SK-N-SH (cell line): ENCODE data around the gene COL20A1. TPM values are rescaled to one million over a fixed set of nuclear protein-coding genes. Genes with fewer than 3 reads are reported as not detected.

Experiments
- CTCF ChIA-PET: fragments of 300-600, 350-600 bp; formaldehyde crosslinking; extraction: SDS; loops from one replicate; lab custom pipeline; 2021; lab: Yijun Ruan, JAX
- POLR2A ChIA-PET: fragments of 350-600 bp; sonication (Branson Sonifier 250); formaldehyde crosslinking; extraction: SDS; loops from one replicate; lab custom pipeline; 2020; ENCODE audit warnings: antibody characterized with exemption, inconsistent platforms; lab: Yijun Ruan, JAX
- DNase-seq: peaks from one replicate; pipeline ENCODE4 v3.0.0; 2012
- H2AFZ ChIP-seq: fragments of 200-600 bp; sonication (generic); 2 replicates; pipeline ENCODE4 v1.8.1; 2016; ENCODE audit warnings: antibody characterized with exemption, mild to moderate bottlenecking, low read depth
- H3F3A ChIP-seq: fragments of 200-600 bp; sonication (generic); replicated peaks from 2 replicates; pipeline ENCODE3; 2016; ENCODE audit warnings: antibody characterized with exemption, mild to moderate bottlenecking; ENCODE audit not compliant: insufficient read depth
- H3K27ac ChIP-seq, 2 experiments: fragments of 200-500 bp in 1 of 2; fragments of 200-600 bp in 1 of 2; sonication (Bioruptor generic) in 1 of 2; sonication (generic), shearing (Covaris generic) in 1 of 2; 2 replicates each; pipeline versions ENCODE4 v1.5.1 to v1.6.1; 2014 to 2016; ENCODE audit warnings: low read depth in 2 of 2, inconsistent platforms in 1 of 2, low read length in 1 of 2, mild to moderate bottlenecking in 1 of 2, mixed read lengths in 1 of 2
- H3K27me3 ChIP-seq: fragments of 200-600 bp; sonication (generic), shearing (Covaris generic); 2 replicates; pipeline ENCODE4 v1.6.1; 2016; ENCODE audit warnings: mixed run types; ENCODE audit not compliant: insufficient read depth
- H3K36me3 ChIP-seq, 2 experiments: fragments of 200-500 bp in 1 of 2; fragments of 200-600 bp in 1 of 2; sonication (Bioruptor generic) in 1 of 2; sonication (generic) in 1 of 2; replicated peaks in 1 of 2; 2 replicates each; pipeline versions ENCODE3 to v1.5.1; 2014 to 2016; ENCODE audit warnings: low read length in 1 of 2, mild to moderate bottlenecking in 1 of 2; ENCODE audit not compliant: insufficient read depth in 2 of 2, control insufficient read depth in 1 of 2
- H3K4me1 ChIP-seq, 2 experiments: fragments of 200-500 bp in 1 of 2; fragments of 200-600 bp in 1 of 2; sonication (Bioruptor generic) in 1 of 2; sonication (generic), shearing (Covaris generic) in 1 of 2; 2 replicates each; pipeline versions ENCODE4 v1.5.1 to v1.6.1; 2014 to 2016; ENCODE audit warnings: low read depth in 1 of 2, low read length in 1 of 2, mixed run types in 1 of 2; ENCODE audit not compliant: insufficient read depth in 2 of 2, control insufficient read depth in 1 of 2
- H3K4me2 ChIP-seq: fragments of 200-600 bp; sonication (generic), shearing (Covaris generic); 2 replicates; pipeline ENCODE4 v1.6.1; 2017; ENCODE audit warnings: mixed run types
- H3K4me3 ChIP-seq, 2 experiments: fragments of 200-500 bp in 1 of 2; fragments of 200-600 bp in 1 of 2; sonication (Bioruptor generic) in 1 of 2; sonication (generic), shearing (Covaris generic) in 1 of 2; 2 replicates each; pipeline versions ENCODE4 v1.5.1 to v1.8.1; 2014 to 2016; ENCODE audit warnings: low read depth in 2 of 2, inconsistent platforms in 1 of 2, low read length in 1 of 2, mild to moderate bottlenecking in 1 of 2, mixed read lengths in 1 of 2, moderate library complexity in 1 of 2
- H3K79me2 ChIP-seq: fragments of 200-600 bp; sonication (generic); 2 replicates; pipeline ENCODE4 v1.8.1; 2017; ENCODE audit warnings: mild to moderate bottlenecking; ENCODE audit not compliant: insufficient read depth
- H3K9ac ChIP-seq: fragments of 200-600 bp; sonication (generic); 2 replicates; pipeline ENCODE4 v1.6.1; 2017; ENCODE audit warnings: mixed run types
- H3K9me2 ChIP-seq: fragments of 200-600 bp; sonication (generic); 2 replicates; pipeline ENCODE4 v1.6.1; 2017; ENCODE audit warnings: mixed run types
- H3K9me3 ChIP-seq: fragments of 200-600 bp; sonication (generic); 2 replicates; pipeline ENCODE4 v1.6.1; 2017; ENCODE audit warnings: mixed run types, mild to moderate bottlenecking, moderate library complexity
- H4K20me1 ChIP-seq: fragments of 200-600 bp; sonication (generic); 2 replicates; pipeline ENCODE4 v1.6.1; 2017; ENCODE audit warnings: mild to moderate bottlenecking, mixed run types; ENCODE audit not compliant: insufficient read depth
- CTCF ChIP-seq: fragments of 200-600 bp; sonication (generic); IDR thresholded peaks from 2 replicates; pipeline ENCODE4 v1.6.1; 2017; ENCODE audit warnings: antibody characterized with exemption, mild to moderate bottlenecking, moderate library complexity
- EP300 ChIP-seq, 2 experiments: IDR thresholded peaks; 2 replicates each; pipeline versions ENCODE4 v1.4.0 to v1.6.1; 2012; ENCODE audit warnings: borderline replicate concordance in 1 of 2, low read depth in 1 of 2, low read length in 1 of 2
- EZH2phosphoT487 ChIP-seq: fragments of 200-600 bp; sonication (generic); IDR thresholded peaks from 2 replicates; pipeline ENCODE4 v1.6.1; 2017; ENCODE audit warnings: low read depth, mixed run types, mild to moderate bottlenecking, antibody characterized with exemption, moderate library complexity, borderline replicate concordance
- FOSL2 ChIP-seq: IDR thresholded peaks from 2 replicates; pipeline ENCODE4 v1.4.0; 2012; ENCODE audit warnings: low read depth, mild to moderate bottlenecking, moderate library complexity, borderline replicate concordance
- GATA2 ChIP-seq: sonication (generic); formaldehyde crosslinking; IDR thresholded peaks from 2 replicates; pipeline ENCODE4 v1.5.0; 2020; ENCODE audit warnings: mild to moderate bottlenecking, missing genetic modification reagents
- IRF3 ChIP-seq: fragments of 150-350 bp; IDR thresholded peaks from 2 replicates; pipeline ENCODE4 v1.6.1; 2016; ENCODE audit warnings: mild to moderate bottlenecking, low read depth, low read length
- MXI1 ChIP-seq: IDR thresholded peaks from 2 replicates; pipeline ENCODE4 v1.6.1; 2012; ENCODE audit warnings: mild to moderate bottlenecking, low read depth, low read length, improper control_type of control experiment
- NFIC ChIP-seq: IDR thresholded peaks from 2 replicates; pipeline ENCODE4 v1.4.0; 2012; ENCODE audit warnings: borderline replicate concordance
- NRF1 ChIP-seq: IDR thresholded peaks from 2 replicates; pipeline ENCODE4 v1.6.1; 2012; ENCODE audit warnings: low read depth, mild to moderate bottlenecking, low read length
- RCOR1 ChIP-seq: fragments of 150-350 bp; IDR thresholded peaks from 2 replicates; pipeline ENCODE4 v1.6.1; 2017; ENCODE audit warnings: antibody characterized with exemption, low read length
- RFX5 ChIP-seq: IDR thresholded peaks from 2 replicates; pipeline ENCODE4 v1.6.1; 2012; ENCODE audit warnings: mild to moderate bottlenecking, improper control_type of control experiment, low read length
- TAF1 ChIP-seq: IDR thresholded peaks from 2 replicates; pipeline ENCODE4 v1.6.1; 2012; ENCODE audit warnings: low read depth, mild to moderate bottlenecking, low read length, moderate library complexity, borderline replicate concordance
- TCF12 ChIP-seq: IDR thresholded peaks from 2 replicates; pipeline ENCODE4 v1.4.0; 2012
- USF2 ChIP-seq: fragments of 150-350 bp; IDR thresholded peaks from 2 replicates; pipeline ENCODE4 v1.6.1; 2017; ENCODE audit warnings: antibody characterized with exemption, low read length, low read depth, borderline replicate concordance
- WGBS: methylation state at CpG from one replicate; pipeline ENCODE4 v1.1.6; 2017; ENCODE audit warnings: low lambda C conversion rate; 5-methylcytosine and 5-hydroxymethylcytosine counted together
- polyA plus RNA-seq, 3 experiments: library from polyadenylated mRNA; depleted of rRNA; stranded (reverse); fragments of >200 nt; gene quantifications; 2 replicates each; pipeline ENCODE4 v1.2.3, GENCODE V29; 2012

Gene COL20A1
- polyA plus RNA-seq, 1 of the 3 experiments (the other 2 are of a cell fraction), result not detected

GRCh38 chr20:63328718-63329275 is 35.8 kb downstream of the COL20A1 start:
- Histone ChIP-seq H3K4me2 (no peak overlapping the region), H3K36me3 (no peaks in the 10 kb centered on the region), H3K9me3 (no peaks in the 10 kb centered on the region), H3K9ac (no peak overlapping the region), H3K4me1 (peaks cover 0 to 3% of the 10 kb centered on the region in 2 experiments; a peak in 1 of 4 replicates), H2AFZ (no peak overlapping the region), H3F3A (no peaks in the 10 kb centered on the region), H3K4me3 (no peak overlapping the region), H4K20me1 (no peaks in the 10 kb centered on the region), H3K79me2 (no peaks in the 10 kb centered on the region), H3K27ac (no peak overlapping the region), H3K27me3 (no peaks in the 10 kb centered on the region; the same call in 1 of the 2 replicates), H3K9me2 (no peaks in the 10 kb centered on the region)
- CTCF ChIA-PET, result interaction anchor here (0.9 to 4.0 kb wide), 2 partner anchors 10 to 20 kb away, joined by 3 to 28 read pairs; no protein-coding TSS in a partner anchor
- DNase-seq, result no peak
- TF ChIP-seq TAF1 (no peak), GATA2 (CRISPR knock-in tag) (no peak)
- POLR2A ChIA-PET, result no interaction called here
- 41% methylated on average over 14 of the region's 21 CpGs for WGBS

- POLR2A ChIA-PET, result no interaction called here
- H3K27ac ChIP-seq, result no peak overlapping the region
- H3K9ac ChIP-seq, result no peak overlapping the region
- H3K4me1 ChIP-seq, result peaks cover 0 to 3% of the 10 kb centered on the region in 2 experiments; a peak in 1 of 4 replicates
- DNase-seq, result no peak
- H4K20me1 ChIP-seq, result no peaks in the 10 kb centered on the region
- no peaks in the 10 kb centered on the region for H3K9me3 ChIP-seq
- no peaks in the 10 kb centered on the region for H3K9me2 ChIP-seq
- H3K27me3 ChIP-seq, result no peaks in the 10 kb centered on the region
- no peak for TF ChIP-seq CTCF
- no peak for TF ChIP-seq IRF3
- no peak for TF ChIP-seq EZH2phosphoT487
- no peak for TF ChIP-seq NFIC
- TF ChIP-seq RFX5, result no peak
- TF ChIP-seq MXI1, result no peak
- no peak for TF ChIP-seq TAF1
- no peak for TF ChIP-seq EP300 (IDR thresholded peaks at IDR 0.05; ENCODE audit: borderline replicate concordance in 1 of 2, low read depth in 1 of 2, low read length in 1 of 2)
- no peak for TF ChIP-seq GATA2 (CRISPR knock-in tag)
- TF ChIP-seq NRF1, result no peak
- no peak for TF ChIP-seq USF2
- TF ChIP-seq FOSL2, result no peak
- no peak for TF ChIP-seq TCF12
- TF ChIP-seq RCOR1, result no peak
- TF ChIP-seq, all 33 proteins: peak for 0
- no peaks in the 10 kb centered on the region for H3K36me3 ChIP-seq
- no peak overlapping the region for H3K4me3 ChIP-seq
- H2AFZ ChIP-seq, result no peak overlapping the region
- no peak overlapping the region for H3K4me2 ChIP-seq
- 51% methylated on average over 12 of the region's 18 CpGs for WGBS
- no peaks in the 10 kb centered on the region for H3F3A ChIP-seq
- CTCF ChIA-PET, result interaction anchor here (0.9 to 4.0 kb wide), 3 partner anchors 9 to 20 kb away, joined by 3 to 28 read pairs (median 3); no protein-coding TSS in a partner anchor
- H3K79me2 ChIP-seq, result no peaks in the 10 kb centered on the region
Observed at GRCh38 chr20:63329331-63330083, 36.5 kb downstream of the COL20A1 start.
